Smooth muscle cell (in vitro differentiated cells): ENCODE measurements around the gene ALG10. TPM values are rescaled to one million over a fixed set of nuclear protein-coding genes. Genes with fewer than 3 reads are reported as not detected.
"Not testable (repeated sequence)": the region's sequence is repeated elsewhere in the genome, so short reads cannot be mapped to it uniquely, and the experiment has no call there.

Experiments used
- DNase-seq: peaks from one replicate; lab custom pipeline; 2025; ENCODE audit not compliant: unreplicated experiment; lab: John Stamatoyannopoulos, UW
- H2AFZ ChIP-seq: fragments of 200-600 bp; sonication (generic); 2 replicates; pipeline ENCODE4 v1.6.0; 2016; ENCODE audit warnings: antibody characterized with exemption, low read depth, mild to moderate bottlenecking
- H3F3A ChIP-seq: fragments of 200-600 bp; sonication (generic); 2 replicates; pipeline ENCODE4 v1.6.0; 2017; ENCODE audit warnings: antibody characterized with exemption, low read depth
- H3K27ac ChIP-seq: fragments of 200-600 bp; sonication (generic); 2 replicates; pipeline ENCODE4 v1.5.1; 2016; ENCODE audit warnings: low read depth, mild to moderate bottlenecking
- H3K27me3 ChIP-seq: fragments of 200-600 bp; sonication (generic); 2 replicates; pipeline ENCODE4 v1.6.1; 2016; ENCODE audit warnings: low read depth, mild to moderate bottlenecking
- H3K36me3 ChIP-seq: fragments of 200-600 bp; sonication (generic); 2 replicates; pipeline ENCODE4 v1.5.1; 2016; ENCODE audit warnings: low read depth
- H3K4me1 ChIP-seq: fragments of 200-600 bp; sonication (generic); 2 replicates; pipeline ENCODE4 v1.5.1; 2016; ENCODE audit warnings: low read depth
- H3K4me2 ChIP-seq: fragments of 200-600 bp; sonication (generic); 2 replicates; pipeline ENCODE4 v1.6.0; 2016; ENCODE audit warnings: mild to moderate bottlenecking
- H3K4me3 ChIP-seq: fragments of 200-600 bp; sonication (generic); 2 replicates; pipeline ENCODE4 v1.5.1; 2016; ENCODE audit warnings: mild to moderate bottlenecking
- H3K79me2 ChIP-seq: fragments of 200-600 bp; sonication (generic); 2 replicates; pipeline ENCODE4 v1.6.0; 2016; ENCODE audit warnings: low read depth, mild to moderate bottlenecking
- H3K9ac ChIP-seq: fragments of 200-600 bp; sonication (generic); 2 replicates; pipeline ENCODE4 v1.6.0; 2016; ENCODE audit warnings: low read depth
- H3K9me3 ChIP-seq: fragments of 200-600 bp; sonication (generic); replicated peaks from 2 replicates; pipeline ENCODE4 v1.5.1; 2016; ENCODE audit warnings: low read depth
- H4K20me1 ChIP-seq: fragments of 200-600 bp; sonication (generic); 2 replicates; pipeline ENCODE4 v1.6.0; 2016; ENCODE audit warnings: low read depth
- CTCF ChIP-seq: fragments of 200-600 bp; sonication (generic); IDR thresholded peaks from 2 replicates; pipeline ENCODE4 v1.5.1; 2017; ENCODE audit warnings: borderline replicate concordance, mild to moderate bottlenecking, antibody characterized with exemption; ENCODE audit not compliant: insufficient read depth, poor library complexity, severe bottlenecking
- WGBS: methylation state at CpG from one replicate; pipeline ENCODE4 v1.1.7; 2016; ENCODE audit warnings: low lambda C conversion rate; 5-methylcytosine and 5-hydroxymethylcytosine counted together
- polyA plus RNA-seq: library from polyadenylated mRNA; unstranded; fragments of >200 nt; fragmentation: Nextera tagmentation; extraction: Ambion mirVana; gene quantifications from 2 replicates; pipeline ENCODE4 v1.2.1, GENCODE V29; 2016
- total RNA-seq: library from RNA; depleted of rRNA; stranded (reverse); fragments of >200 nt; gene quantifications from 2 replicates; pipeline ENCODE4 v1.2.3, GENCODE V29; 2014

ALG10 gene
- total and polyA plus RNA-seq, 2 experiments from 2014 or later, result 0.51 to 10.9 TPM

- H3K36me3 ChIP-seq, result no peaks in the 10 kb centered on the region
- H3F3A ChIP-seq, result no peaks in the 10 kb centered on the region
- no peaks in the 10 kb centered on the region for H3K27me3 ChIP-seq
- H4K20me1 ChIP-seq, result no peaks in the 10 kb centered on the region
- peaks cover 6% of the 10 kb centered on the region for H3K4me1 ChIP-seq
- H2AFZ ChIP-seq, result peak overlapping the region; percentile 100
- WGBS, result 100% methylated on average over 1 of the region's 1 CpG
- no peak overlapping the region for H3K27ac ChIP-seq
- no peak overlapping the region for H3K9ac ChIP-seq
- no peak for DNase-seq
- H3K4me2 ChIP-seq, result peak overlapping the region; percentile 88
- no peak for TF ChIP-seq CTCF
- no peak overlapping the region for H3K4me3 ChIP-seq
- no peaks in the 10 kb centered on the region for H3K79me2 ChIP-seq
- no peaks in the 10 kb centered on the region for H3K9me3 ChIP-seq
Observed at GRCh38 chr12:34021071-34021470, 1.2 kb upstream of the ALG10 start.

- not testable (repeated sequence) for H3F3A ChIP-seq, H3K4me1 ChIP-seq, H4K20me1 ChIP-seq, H3K4me2 ChIP-seq, H3K79me2 ChIP-seq, DNase-seq, H3K27me3 ChIP-seq, H3K4me3 ChIP-seq, H3K9me3 ChIP-seq, H3K36me3 ChIP-seq, H3K27ac ChIP-seq, H3K9ac ChIP-seq, H2AFZ ChIP-seq
- WGBS, result 84% methylated on average over 2 of the region's 2 CpGs
Observed at GRCh38 chr12:34027661-34028060, 5.4 kb downstream of the ALG10 start.

- Histone ChIP-seq H3K27me3 (no peaks in the 10 kb centered on the region), H4K20me1 (no peaks in the 10 kb centered on the region), H3K4me1 (no peaks in the 10 kb centered on the region), H3K79me2 (no peaks in the 10 kb centered on the region), H3K27ac (no peak overlapping the region), H2AFZ (no peak overlapping the region), H3K9ac (no peak overlapping the region), H3K9me3 (no peaks in the 10 kb centered on the region), H3K4me3 (no peak overlapping the region), H3K36me3 (no peaks in the 10 kb centered on the region), H3F3A (no peaks in the 10 kb centered on the region), H3K4me2 (no peak overlapping the region)
- DNase-seq, result no peak
- TF ChIP-seq CTCF, result no peak
- 93% methylated on average over 4 of the region's 4 CpGs for WGBS
Observed at GRCh38 chr12:34030591-34030990, 8.3 kb downstream of the ALG10 start.

GRCh38 chr12:34033628-34034296 is 11.5 kb downstream of the ALG10 start:
- H3K9me3 ChIP-seq, result no peaks in the 10 kb centered on the region
- H3K4me2 ChIP-seq, result no peak overlapping the region
- H3K4me3 ChIP-seq, result no peak overlapping the region
- peak; percentile 69 for TF ChIP-seq CTCF
- no peaks in the 10 kb centered on the region for H3F3A ChIP-seq
- WGBS, result 22% methylated on average over 1 of the region's 1 CpG
- H4K20me1 ChIP-seq, result no peaks in the 10 kb centered on the region
- H2AFZ ChIP-seq, result no peak overlapping the region
- no peaks in the 10 kb centered on the region for H3K4me1 ChIP-seq
- no peak overlapping the region for H3K27ac ChIP-seq
- H3K36me3 ChIP-seq, result no peaks in the 10 kb centered on the region
- no peak for DNase-seq
- no peak overlapping the region for H3K9ac ChIP-seq
- H3K79me2 ChIP-seq, result no peaks in the 10 kb centered on the region
- no peaks in the 10 kb centered on the region for H3K27me3 ChIP-seq

GRCh38 chr12:34038357-34038756 is 16.1 kb downstream of the ALG10 start:
- not testable (repeated sequence) for H2AFZ ChIP-seq, H3K27ac ChIP-seq, H3K36me3 ChIP-seq, H3K4me2 ChIP-seq, H3K4me1 ChIP-seq, H3K9ac ChIP-seq, H3K79me2 ChIP-seq, H4K20me1 ChIP-seq, H3K4me3 ChIP-seq, H3K9me3 ChIP-seq, DNase-seq, H3K27me3 ChIP-seq, H3F3A ChIP-seq
- WGBS, result 93% methylated on average over 3 of the region's 3 CpGs
